ENCODE data around the gene PEAK3. TPM values are rescaled to one million over a fixed set of nuclear protein-coding genes. Genes with fewer than 3 reads are reported as not detected.

PEAK3 gene
- total and polyA plus RNA-seq, 10 of the 15 experiments (the other 5 are each of a cell fraction or from before 2014, with no cell fraction given): 0.03 to 0.10 (median 0.05) TPM; not detected in 7

GRCh38 chr19:2273356-2274184 is 8.4 kb downstream of the PEAK3 start (continued):
- TF ChIP-seq MYC (IDR thresholded peaks at IDR 0.05; ENCODE audit: insufficient read depth, insufficient read length, insufficient replicate concordance, low read length, severe bottlenecking): no peak
- TF ChIP-seq MTA3 (IDR thresholded peaks at IDR 0.05; ENCODE audit: borderline replicate concordance, low read length): peak; percentile 45; the same call in 1 of the 2 replicates
- peak; percentile 23 for TF ChIP-seq E2F8 (IDR thresholded peaks at IDR 0.05; ENCODE audit: low read depth, partially characterized antibody)
- no peak for TF ChIP-seq ZSCAN29 (IDR thresholded peaks at IDR 0.05)
- TF ChIP-seq ZBED1 (IDR thresholded peaks at IDR 0.05; ENCODE audit: borderline replicate concordance): peak; percentile 80; the same call in 1 of the 2 replicates
- no peak; the same call in 1 of the 2 replicates for TF ChIP-seq CREB1 (IDR thresholded peaks at IDR 0.05; ENCODE audit: low read depth)
- no peak for TF ChIP-seq BRCA1 (IDR thresholded peaks at IDR 0.05; ENCODE audit: low read depth, low read length)
- TF ChIP-seq E2F4 (IDR thresholded peaks at IDR 0.05; ENCODE audit: low read depth, low read length): no peak
- TF ChIP-seq KDM1A (IDR thresholded peaks at IDR 0.05; ENCODE audit: borderline replicate concordance): no peak
- peak; percentile 73; the same call in 1 of the 2 replicates for TF ChIP-seq NKRF (conservative IDR thresholded peaks at IDR 0.05)
- no peak for TF ChIP-seq CEBPB (IDR thresholded peaks at IDR 0.05; ENCODE audit: borderline replicate concordance in 1 of 2, low read depth in 2 of 2, low read length in 2 of 2)
- peak; percentile 76 for TF ChIP-seq SIN3A (IDR thresholded peaks at IDR 0.05; ENCODE audit: low read depth, low read length)
- no peak for TF ChIP-seq ESRRA (IDR thresholded peaks at IDR 0.05; ENCODE audit: low read length)
- TF ChIP-seq ATF2 (IDR thresholded peaks at IDR 0.05; ENCODE audit: low read length): 0 out of 2 replicates have a peak, but pooled peaks have one; percentile 36
- no peak for TF ChIP-seq SMAD1 (IDR thresholded peaks at IDR 0.05; ENCODE audit: low read depth, partially characterized antibody)
- no peak for TF ChIP-seq ZNF622 (IDR thresholded peaks at IDR 0.05)
- 0 out of 2 replicates have a peak, but pooled peaks have one; percentile 27 for TF ChIP-seq FOXM1 (IDR thresholded peaks at IDR 0.05; ENCODE audit: low read depth, low read length)
- no peak for TF ChIP-seq PBX3 (IDR thresholded peaks at IDR 0.05; ENCODE audit: insufficient replicate concordance, low read depth, low read length)
- TF ChIP-seq MAX (IDR thresholded peaks at IDR 0.05; ENCODE audit: low read depth, low read length): peak; percentile 64; the same call in 1 of the 2 replicates
- TF ChIP-seq ATF7 (IDR thresholded peaks at IDR 0.05; ENCODE audit: low read depth): no peak
- TF ChIP-seq DPF2 (IDR thresholded peaks at IDR 0.05): peak; percentile 65
